Measurements from ENCODE around the gene MCMBP. TPM values are rescaled to one million over a fixed set of nuclear protein-coding genes. Genes with fewer than 3 reads are reported as not detected.

MCMBP gene
- total and polyA plus RNA-seq, 2 donors (not counting 1 experiment from before 2014, with no cell fraction given), result 27.1 to 36.0 TPM

DNA sequence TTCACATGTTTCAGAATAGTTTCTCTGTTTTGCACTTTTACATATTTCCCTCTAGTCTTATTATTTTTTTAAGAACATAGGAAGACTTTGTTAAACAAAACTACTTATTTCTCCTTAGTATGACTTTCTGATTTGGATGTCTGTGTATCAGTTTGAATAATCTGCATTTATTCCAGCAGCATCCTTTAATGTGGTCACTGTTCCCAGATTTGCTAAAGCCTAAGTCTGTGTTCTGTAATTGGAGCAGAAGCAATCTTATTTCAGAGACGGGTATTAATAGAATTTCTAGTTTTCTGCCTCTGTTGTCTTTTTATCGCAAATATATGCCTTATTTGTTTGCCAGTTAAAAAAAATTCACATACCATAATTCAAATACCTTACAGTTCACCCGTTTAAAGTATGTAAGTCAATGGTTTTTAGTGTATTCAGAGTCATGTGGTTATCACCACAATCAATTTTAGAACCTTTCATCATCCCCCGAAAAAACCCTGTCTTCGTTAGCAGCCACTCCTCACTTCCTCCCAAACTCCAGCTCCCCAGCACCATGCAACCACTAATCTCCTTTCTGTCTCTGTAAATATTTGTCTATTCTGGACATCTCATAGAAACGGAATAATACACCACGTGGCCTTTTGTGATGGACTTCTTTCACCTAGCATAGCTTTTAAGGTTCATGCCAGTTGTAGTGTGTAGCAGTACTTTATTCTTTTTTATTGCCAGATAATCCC, 88.1 kb downstream of the MCMBP start:
- ChIA-PET CTCF (interaction anchor here (0.5 to 1.8 kb wide), 6 partner anchors 70 to 104 kb away, joined by 3 to 8 read pairs (median 4); no protein-coding TSS in a partner anchor), POLR2A (interaction anchor here (0.7 kb wide), 1 partner anchor 35 kb away, joined by 4 read pairs; no protein-coding TSS in a partner anchor)
- TF ChIP-seq, protein P1, sequence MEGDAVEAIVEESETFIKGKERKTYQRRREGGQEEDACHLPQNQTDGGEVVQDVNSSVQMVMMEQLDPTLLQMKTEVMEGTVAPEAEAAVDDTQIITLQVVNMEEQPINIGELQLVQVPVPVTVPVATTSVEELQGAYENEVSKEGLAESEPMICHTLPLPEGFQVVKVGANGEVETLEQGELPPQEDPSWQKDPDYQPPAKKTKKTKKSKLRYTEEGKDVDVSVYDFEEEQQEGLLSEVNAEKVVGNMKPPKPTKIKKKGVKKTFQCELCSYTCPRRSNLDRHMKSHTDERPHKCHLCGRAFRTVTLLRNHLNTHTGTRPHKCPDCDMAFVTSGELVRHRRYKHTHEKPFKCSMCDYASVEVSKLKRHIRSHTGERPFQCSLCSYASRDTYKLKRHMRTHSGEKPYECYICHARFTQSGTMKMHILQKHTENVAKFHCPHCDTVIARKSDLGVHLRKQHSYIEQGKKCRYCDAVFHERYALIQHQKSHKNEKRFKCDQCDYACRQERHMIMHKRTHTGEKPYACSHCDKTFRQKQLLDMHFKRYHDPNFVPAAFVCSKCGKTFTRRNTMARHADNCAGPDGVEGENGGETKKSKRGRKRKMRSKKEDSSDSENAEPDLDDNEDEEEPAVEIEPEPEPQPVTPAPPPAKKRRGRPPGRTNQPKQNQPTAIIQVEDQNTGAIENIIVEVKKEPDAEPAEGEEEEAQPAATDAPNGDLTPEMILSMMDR (IDR thresholded peaks at IDR 0.05), result no peak
- TF ChIP-seq EZH2 (IDR thresholded peaks at IDR 0.05; ENCODE audit: borderline replicate concordance, insufficient read depth, low read depth, low read length, poor library complexity, severe bottlenecking), result no peak
- peak overlapping the region; percentile 62 for H3K27ac Mint-ChIP-seq
- H3K4me3 Mint-ChIP-seq, result peak overlapping the region; percentile 71
- Histone ChIP-seq H3K36me3 (replicated peaks in 1 of 2; ENCODE audit: control extremely low read depth in 1 of 2, control insufficient read depth in 1 of 2, extremely low read depth in 1 of 2, insufficient read depth in 2 of 2, low read length in 1 of 2) (peaks cover 0 to 11% of the 10 kb centered on the region in 2 experiments), H3K9me3 (ENCODE audit: control extremely low read depth in 1 of 3, control insufficient read depth in 2 of 3, insufficient read depth in 1 of 3, low read length in 2 of 3) (peaks cover 0 to 3% (median 3%) of the 10 kb centered on the region in 3 donors), H3K9ac (ENCODE audit: low read length) (peak overlapping the region; percentile 40), H3K4me3 (ENCODE audit: control extremely low read depth in 1 of 5, extremely low read depth in 1 of 5, insufficient read depth in 1 of 5, low read depth in 2 of 5, low read length in 4 of 5) (peak overlapping the region in 1 of 5 experiments; percentile 34), H3K4me2 (replicated peaks; ENCODE audit: low read depth, low read length, poor library complexity, severe bottlenecking) (peak overlapping the region; percentile 56), H4K20me1 (ENCODE audit: control insufficient read depth, insufficient read depth, low read length, poor library complexity, severe bottlenecking) (no peaks in the 10 kb centered on the region), H3K79me2 (ENCODE audit: control insufficient read depth, insufficient read depth, low read length) (peaks cover 37% of the 10 kb centered on the region), H3K27me3 (replicated peaks in 1 of 4; ENCODE audit: control extremely low read depth in 1 of 4, control insufficient read depth in 3 of 4, insufficient read depth in 4 of 4, low read length in 3 of 4) (no peaks in the 10 kb centered on the region), H3K27ac (ENCODE audit: low read length in 2 of 2) (peak overlapping the region in 1 of 2 donors; percentile 82), H3K4me1 (ENCODE audit: control insufficient read depth in 2 of 2, insufficient read depth in 2 of 2, low read length in 2 of 2) (peaks cover 34 to 43% of the 10 kb centered on the region in 2 donors), H2AFZ (ENCODE audit: insufficient read depth, low read depth, low read length, poor library complexity, severe bottlenecking) (no peak overlapping the region)
- intact Hi-C loops (cut with micrococcal nuclease), result no loop called here
- no peaks in the 10 kb centered on the region for H3K9me3 Mint-ChIP-seq (ENCODE audit: insufficient read depth)
- H3K27me3 Mint-ChIP-seq, result no peaks in the 10 kb centered on the region
- peaks cover 54% of the 10 kb centered on the region for H3K4me1 Mint-ChIP-seq
- peak; percentile 63 for DNase-seq
- ATAC-seq (ENCODE audit: low read depth), result peak; percentile 51
- WGBS (ENCODE audit: insufficient coverage), result no CpG with 5 or more reads among the region's 7 CpGs

DNA sequence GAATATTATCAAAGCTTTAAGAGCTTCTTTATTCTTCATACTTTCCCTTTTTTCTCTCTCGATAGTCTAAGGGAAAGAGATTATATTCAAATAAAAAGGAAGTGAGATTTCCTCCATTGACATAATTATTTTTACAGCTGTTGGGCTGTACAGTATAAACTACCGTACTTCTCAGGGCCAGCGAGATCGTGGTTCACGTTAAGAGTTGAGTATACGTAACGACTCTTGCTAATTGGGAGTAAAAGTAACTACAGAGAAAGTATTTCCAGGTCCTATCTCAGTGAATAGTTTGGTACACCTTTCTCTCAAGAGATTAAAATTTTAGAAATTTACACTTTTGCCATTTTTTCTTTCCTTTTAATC, 89.0 kb downstream of the MCMBP start:
- peak overlapping the region; percentile 12 for H2AFZ ChIP-seq (ENCODE audit: insufficient read depth, low read depth, low read length, poor library complexity, severe bottlenecking)
- peak; percentile 73 for ATAC-seq (ENCODE audit: low read depth)
- peak overlapping the region in 4 of 5 experiments; percentile 26 to 44 (median 34) for H3K4me3 ChIP-seq (ENCODE audit: control extremely low read depth in 1 of 5, extremely low read depth in 1 of 5, insufficient read depth in 1 of 5, low read depth in 2 of 5, low read length in 4 of 5)
- no peaks in the 10 kb centered on the region for H4K20me1 ChIP-seq (ENCODE audit: control insufficient read depth, insufficient read depth, low read length, poor library complexity, severe bottlenecking)
- H3K79me2 ChIP-seq (ENCODE audit: control insufficient read depth, insufficient read depth, low read length), result peaks cover 37% of the 10 kb centered on the region
- Mint-ChIP-seq H3K4me1 (peaks cover 59% of the 10 kb centered on the region), H3K4me3 (peak overlapping the region; percentile 79), H3K27me3 (no peaks in the 10 kb centered on the region), H3K9me3 (ENCODE audit: insufficient read depth) (no peaks in the 10 kb centered on the region), H3K27ac (peak overlapping the region; percentile 64)
- no peaks in the 10 kb centered on the region for H3K27me3 ChIP-seq (replicated peaks in 1 of 4; ENCODE audit: control extremely low read depth in 1 of 4, control insufficient read depth in 3 of 4, insufficient read depth in 4 of 4, low read length in 3 of 4)
- peak overlapping the region; percentile 42 to 82 for H3K27ac ChIP-seq (ENCODE audit: low read length in 2 of 2)
- CTCF ChIA-PET, result interaction anchor here (1.1 to 1.8 kb wide), 4 partner anchors 32 to 103 kb away, joined by 3 to 8 read pairs (median 4); no protein-coding TSS in a partner anchor
- DNase-seq, result peak; percentile 64
- H3K4me2 ChIP-seq (replicated peaks; ENCODE audit: low read depth, low read length, poor library complexity, severe bottlenecking), result peak overlapping the region; percentile 56
- TF ChIP-seq EZH2 (IDR thresholded peaks at IDR 0.05; ENCODE audit: borderline replicate concordance, insufficient read depth, low read depth, low read length, poor library complexity, severe bottlenecking), result no peak
- TF ChIP-seq, protein P1 (IDR thresholded peaks at IDR 0.05), result no peak
- peaks cover 0 to 3% (median 3%) of the 10 kb centered on the region in 3 donors for H3K9me3 ChIP-seq (ENCODE audit: control extremely low read depth in 1 of 3, control insufficient read depth in 2 of 3, insufficient read depth in 1 of 3, low read length in 2 of 3)
- intact Hi-C loops (cut with micrococcal nuclease), result no loop called here
- H3K9ac ChIP-seq (ENCODE audit: low read length), result peak overlapping the region; percentile 40
- no CpG with 5 or more reads among the region's 7 CpGs for WGBS (ENCODE audit: insufficient coverage)
- peaks cover 34 to 48% of the 10 kb centered on the region in 2 donors for H3K4me1 ChIP-seq (ENCODE audit: control insufficient read depth in 2 of 2, insufficient read depth in 2 of 2, low read length in 2 of 2)
- POLR2A ChIA-PET, result no interaction called here
- H3K36me3 ChIP-seq (replicated peaks in 1 of 2; ENCODE audit: control extremely low read depth in 1 of 2, control insufficient read depth in 1 of 2, extremely low read depth in 1 of 2, insufficient read depth in 2 of 2, low read length in 1 of 2), result peaks cover 0 to 11% of the 10 kb centered on the region in 2 experiments

Data from B cell (primary cell).